Lower lobe of right lung (tissue), 2 donors: ENCODE measurements around the gene ALOX15. TPM values are rescaled to one million over a fixed set of nuclear protein-coding genes. Genes with fewer than 3 reads are reported as not detected.

Source experiments
- ATAC-seq, 2 donors: fragments of 200-7000 bp; cut with Tn5 transposase; one replicate each; pipeline ENCODE4 v1.9.1; 2020 to 2022; ENCODE audit warnings: mild to moderate bottlenecking in 2 of 2, moderate library complexity in 2 of 2
- DNase-seq: peaks from one replicate; pipeline ENCODE4 v3.0.0-alpha.2; 2020
- H3K27ac ChIP-seq: fragments of 200-600 bp; one replicate; pipeline ENCODE4 v1.8.0; 2022
- H3K27me3 ChIP-seq: fragments of 200-600 bp; one replicate; pipeline ENCODE4 v1.8.0; 2022; ENCODE audit warnings: low read depth
- H3K36me3 ChIP-seq: fragments of 200-600 bp; one replicate; pipeline ENCODE4 v1.8.0; 2022; ENCODE audit warnings: mild to moderate bottlenecking
- H3K4me1 ChIP-seq: fragments of 200-600 bp; one replicate; pipeline ENCODE4 v1.8.0; 2022
- H3K4me3 ChIP-seq: fragments of 200-600 bp; one replicate; pipeline ENCODE4 v1.8.0; 2022; ENCODE audit warnings: mild to moderate bottlenecking
- H3K9me3 ChIP-seq: fragments of 200-600 bp; one replicate; pipeline ENCODE4 v1.8.0; 2022
- CTCF ChIP-seq: fragments of 200-600 bp; IDR thresholded peaks from one replicate; pipeline ENCODE4 v1.8.0; 2022; ENCODE audit warnings: antibody characterized with exemption, mild to moderate bottlenecking
- intact Hi-C: fragments of 100-400 bp; cut with DNase I; formaldehyde crosslinking; loops from one replicate; pipeline ENCODE4 v1.11.0; 2022
- total RNA-seq: library from RNA; stranded (reverse); fragmentation: NEBNext Ultra II Directional; extraction: Animal tissue kit (Norgen Biotek cat#: 25700); gene quantifications from one replicate; pipeline ENCODE4 v1.2.1, GENCODE V29; 2021
- donor health status: DM: no; HTN: yes; CAD: no; lungs with severe emphysema.

ALOX15 gene
- total RNA-seq, 1 donor from 2014 or later: 6.1 TPM

DNA sequence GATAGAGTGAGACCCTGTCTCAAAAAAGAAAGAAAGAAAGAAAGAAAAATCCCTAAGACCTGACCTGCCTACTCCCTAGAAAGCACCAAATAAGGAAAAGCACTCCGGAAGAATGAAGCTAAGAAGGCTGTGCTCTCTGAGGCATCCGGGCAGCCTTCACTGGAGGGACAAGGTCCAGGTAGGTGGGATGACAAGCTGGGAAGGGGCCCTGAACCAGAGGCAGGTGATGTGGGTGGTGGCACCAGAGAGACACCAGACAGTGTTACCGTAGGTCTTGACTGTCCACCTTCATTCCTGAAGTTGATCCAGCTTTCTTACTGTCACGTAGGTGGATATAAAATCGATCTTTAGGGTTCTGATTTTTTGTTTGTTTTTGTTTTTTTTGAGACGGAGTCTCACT lies 30.8 kb downstream of the ALOX15 start:
- H3K27me3 ChIP-seq: no peaks in the 10 kb centered on the region
- intact Hi-C loops: no loop called here
- TF ChIP-seq CTCF: no peak
- ATAC-seq (peak in 1 of 2 donors; percentile 15), DNase-seq (no peak)
- H3K36me3 ChIP-seq: no peaks in the 10 kb centered on the region
- H3K27ac ChIP-seq: peak overlapping the region; percentile 74
- peaks cover 25% of the 10 kb centered on the region for H3K4me1 ChIP-seq
- peak overlapping the region; percentile 34 for H3K4me3 ChIP-seq
- no peaks in the 10 kb centered on the region for H3K9me3 ChIP-seq

GRCh38 chr17:4610162-4610561 lies 31.3 kb downstream of the ALOX15 start:
- Histone ChIP-seq H3K27ac (peak overlapping the region; percentile 74), H3K4me3 (peak overlapping the region; percentile 34), H3K4me1 (peaks cover 25% of the 10 kb centered on the region), H3K36me3 (no peaks in the 10 kb centered on the region), H3K9me3 (no peaks in the 10 kb centered on the region), H3K27me3 (no peaks in the 10 kb centered on the region)
- intact Hi-C loops: no loop called here
- ATAC-seq (peak; percentile 78 to 87), DNase-seq (no peak)
- TF ChIP-seq CTCF: no peak

- no peak for TF ChIP-seq CTCF
- Histone ChIP-seq H3K27me3 (no peaks in the 10 kb centered on the region), H3K27ac (no peak overlapping the region), H3K4me3 (no peak overlapping the region), H3K4me1 (peaks cover 25% of the 10 kb centered on the region), H3K9me3 (no peaks in the 10 kb centered on the region), H3K36me3 (no peaks in the 10 kb centered on the region)
- intact Hi-C loops: no loop called here
- DNase-seq: no peak
- no peak for ATAC-seq
These were observed 31.7 kb downstream of the ALOX15 start for GRCh38 chr17:4609761-4610160.

- TF ChIP-seq CTCF: no peak
- peaks cover 25% of the 10 kb centered on the region for H3K4me1 ChIP-seq
- H3K36me3 ChIP-seq: no peaks in the 10 kb centered on the region
- ATAC-seq (peak; percentile 35 to 53), DNase-seq (peak; percentile 75)
- H3K4me3 ChIP-seq: no peak overlapping the region
- no peaks in the 10 kb centered on the region for H3K9me3 ChIP-seq
- no peaks in the 10 kb centered on the region for H3K27me3 ChIP-seq
- H3K27ac ChIP-seq: peak overlapping the region; percentile 48
- intact Hi-C loops: no loop called here
These were observed 33.7 kb downstream of the ALOX15 start for GRCh38 chr17:4607773-4608187.

DNA sequence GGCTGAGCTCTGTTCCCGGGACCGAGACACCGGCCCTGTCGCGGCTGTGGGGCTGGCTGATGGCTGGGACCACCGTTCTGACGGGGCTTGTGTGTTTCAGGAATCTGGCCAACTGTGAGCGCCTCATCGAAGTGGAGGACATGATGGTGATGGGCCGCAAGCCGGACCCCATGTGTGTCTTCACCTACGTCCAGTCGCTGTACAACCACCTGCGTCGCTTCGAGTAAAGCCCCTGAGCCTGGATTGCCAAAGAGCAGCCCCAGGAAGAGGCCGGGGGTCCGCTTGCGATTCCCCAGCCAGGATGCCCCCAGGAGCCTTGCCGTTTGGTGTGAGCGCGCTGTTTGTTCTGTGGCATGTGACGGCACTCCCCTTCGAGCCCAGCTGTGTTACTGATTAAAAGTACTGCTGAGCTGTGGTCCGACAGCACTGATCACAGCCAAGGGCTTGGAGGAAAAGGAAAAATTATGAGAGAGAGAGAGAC lies 34.2 kb downstream of the ALOX15 start:
- Histone ChIP-seq H3K27ac (peak overlapping the region; percentile 48), H3K9me3 (no peaks in the 10 kb centered on the region), H3K36me3 (no peaks in the 10 kb centered on the region), H3K4me3 (no peak overlapping the region), H3K4me1 (peaks cover 25% of the 10 kb centered on the region), H3K27me3 (no peaks in the 10 kb centered on the region)
- intact Hi-C loops: no loop called here
- ATAC-seq (no peak), DNase-seq (no peak)
- no peak for TF ChIP-seq CTCF
